LHCN-M2 (cell line): ENCODE results near the gene OR10A3. TPM values are rescaled to one million over a fixed set of nuclear protein-coding genes. Genes with fewer than 3 reads are reported as not detected.

Source experiments
- DNase-seq: peaks from one replicate; pipeline ENCODE4 v3.0.0-alpha.2; 2012; ENCODE audit warnings: low read depth
- total RNA-seq: library from RNA; depleted of rRNA; stranded (reverse); fragments of >200 nt; gene quantifications from 2 replicates; pipeline ENCODE4 v1.2.3, GENCODE V29; 2014

OR10A3 gene
- total RNA-seq, 1 experiment from 2014 or later = not detected

DNA sequence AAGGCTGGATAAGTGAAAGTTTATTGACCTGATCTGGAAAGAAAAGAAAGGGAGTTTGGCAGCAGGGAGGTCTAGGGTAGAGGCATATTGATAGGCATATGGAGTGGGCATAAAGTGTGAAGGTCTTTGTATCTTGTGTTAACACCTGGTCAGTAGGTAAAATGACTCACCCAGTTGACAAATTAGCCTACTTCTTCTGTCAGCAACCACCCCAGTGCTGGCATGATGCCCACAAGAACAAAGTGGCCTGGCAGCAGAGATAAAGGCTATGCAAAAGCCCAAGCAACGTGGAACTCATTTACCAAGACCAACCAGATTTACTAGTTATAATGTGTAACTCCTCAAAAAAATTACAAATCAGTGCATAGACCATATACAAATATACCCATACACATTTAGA lies 4.9 kb downstream of the OR10A3 start:
- DNase-seq = no peak

DNA sequence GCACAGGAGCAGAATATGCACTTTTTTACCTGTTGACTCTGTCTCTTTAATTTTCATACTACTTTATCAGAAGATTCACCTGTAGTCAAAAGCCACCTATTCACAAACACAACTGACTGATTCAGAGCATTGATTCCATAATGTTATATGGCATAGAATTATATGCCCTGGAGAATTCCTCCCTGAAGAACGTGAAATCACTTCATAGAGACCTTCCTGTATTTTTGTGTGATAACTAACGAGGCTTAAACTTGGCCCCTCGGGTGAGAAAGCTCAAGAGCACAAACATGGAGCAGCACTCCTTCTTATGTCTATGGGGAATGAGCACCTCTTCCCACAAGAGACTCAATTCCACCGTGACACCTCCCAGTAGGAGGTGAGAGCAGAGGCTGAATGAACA lies 10.3 kb downstream of the OR10A3 start, which contains the start of gene OR10A6:
Gene OR10A6 (minus strand): TSS at position 101 of the 400 bp plus-strand sequence. CDS start 2,606 bp downstream, outside the sequence.
- DNase-seq = no peak

DNA sequence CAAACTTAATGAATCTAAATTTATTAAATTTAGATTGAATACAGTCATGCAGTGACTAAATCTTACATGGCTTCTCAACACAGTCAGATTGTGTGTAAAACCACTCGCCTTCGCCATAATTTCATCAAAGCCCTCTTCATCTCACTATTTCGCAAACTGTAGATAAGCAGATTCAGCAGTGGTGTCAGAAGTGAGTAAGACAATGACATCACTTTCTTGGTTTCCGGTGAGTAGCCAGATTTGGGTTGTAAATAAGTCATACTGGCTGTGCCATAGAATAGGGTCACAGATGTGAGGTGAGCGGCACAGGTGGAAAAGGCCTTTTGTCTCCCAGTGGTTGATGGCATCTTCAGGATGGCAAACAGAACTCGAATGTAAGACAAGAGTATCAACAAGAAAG lies 13.9 kb downstream of the OR10A3 start:
- no peak for DNase-seq

DNA sequence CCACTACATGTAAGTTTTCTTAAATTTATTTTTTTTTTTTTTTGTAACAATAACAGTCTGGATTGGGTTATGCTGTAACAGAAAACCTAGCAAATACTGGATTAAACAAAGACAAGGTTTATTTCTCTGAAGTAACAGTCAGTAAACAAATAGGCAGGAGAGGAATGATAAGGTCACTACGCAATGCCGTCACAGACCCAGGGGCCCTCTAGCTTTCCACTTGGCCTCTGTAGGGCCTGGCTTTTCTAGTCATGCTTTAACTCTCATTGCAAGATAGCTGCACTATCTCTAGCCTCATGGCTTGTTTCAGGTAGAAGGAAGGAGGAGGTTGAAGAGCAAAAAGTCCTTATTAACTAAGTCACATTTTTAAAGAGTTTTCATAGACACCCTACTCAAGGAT lies 17.0 kb downstream of the OR10A3 start:
- no peak for DNase-seq

DNA sequence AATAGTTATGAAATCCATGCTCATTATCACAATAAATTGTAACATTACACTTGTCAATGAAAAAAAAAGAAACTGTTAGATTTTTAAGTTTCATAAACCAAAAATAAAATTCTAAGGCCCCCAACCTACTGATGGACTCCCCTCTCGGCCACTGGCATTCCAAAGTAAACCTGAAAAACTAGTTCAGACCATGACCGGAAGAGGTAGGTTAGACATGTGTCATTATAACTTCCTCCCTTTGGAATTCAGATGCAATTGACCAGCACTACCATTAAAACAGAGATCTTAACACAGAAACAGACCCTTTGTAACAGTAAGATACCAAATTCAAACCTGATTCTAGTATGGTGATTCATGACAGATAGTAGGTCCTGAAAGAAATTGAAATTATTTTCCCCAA lies 23.4 kb downstream of the OR10A3 start:
- DNase-seq = no peak

DNA sequence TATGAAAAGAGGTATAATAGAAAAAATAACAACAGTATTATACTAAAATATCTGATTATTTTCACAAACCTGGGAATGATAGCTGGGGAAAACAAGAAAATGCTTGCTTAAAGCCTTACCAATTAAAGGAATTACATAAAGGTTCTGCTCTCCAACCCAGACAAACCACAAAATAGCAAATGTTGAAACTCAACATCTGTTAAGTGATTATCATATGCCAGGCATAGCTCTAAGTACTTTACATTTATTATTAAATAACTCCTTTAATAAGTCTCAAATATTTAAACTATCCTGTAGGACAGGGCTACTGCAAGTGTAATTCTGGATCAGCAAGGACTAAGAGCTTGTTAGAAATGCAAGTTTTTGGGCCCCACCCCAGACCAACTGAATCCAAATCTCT lies 30.5 kb downstream of the OR10A3 start:
- DNase-seq = no peak

DNA sequence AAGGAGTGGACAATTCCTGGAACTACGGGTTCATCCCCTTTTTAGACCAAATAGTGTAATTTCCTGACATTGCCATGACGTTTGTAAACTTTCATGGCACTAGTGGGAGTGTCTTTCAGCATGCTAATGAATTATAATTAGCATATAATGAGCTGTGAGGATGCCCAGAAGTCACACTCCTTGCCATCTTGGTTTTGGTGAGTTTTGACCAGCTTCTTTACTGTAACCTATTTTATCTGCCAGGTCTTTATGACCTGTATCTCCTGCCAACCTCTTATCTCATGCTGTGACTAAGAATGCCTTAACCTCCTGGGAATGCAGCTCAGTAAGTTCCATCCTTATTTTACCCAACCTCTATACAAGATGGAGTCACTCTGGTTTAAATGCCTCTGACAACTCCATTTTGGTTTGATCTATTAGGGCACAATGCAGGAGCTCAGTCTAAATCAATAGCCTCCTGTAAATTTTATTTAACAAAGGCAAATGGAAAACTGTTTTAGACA lies 31.2 kb downstream of the OR10A3 start:
- DNase-seq = no peak

DNA sequence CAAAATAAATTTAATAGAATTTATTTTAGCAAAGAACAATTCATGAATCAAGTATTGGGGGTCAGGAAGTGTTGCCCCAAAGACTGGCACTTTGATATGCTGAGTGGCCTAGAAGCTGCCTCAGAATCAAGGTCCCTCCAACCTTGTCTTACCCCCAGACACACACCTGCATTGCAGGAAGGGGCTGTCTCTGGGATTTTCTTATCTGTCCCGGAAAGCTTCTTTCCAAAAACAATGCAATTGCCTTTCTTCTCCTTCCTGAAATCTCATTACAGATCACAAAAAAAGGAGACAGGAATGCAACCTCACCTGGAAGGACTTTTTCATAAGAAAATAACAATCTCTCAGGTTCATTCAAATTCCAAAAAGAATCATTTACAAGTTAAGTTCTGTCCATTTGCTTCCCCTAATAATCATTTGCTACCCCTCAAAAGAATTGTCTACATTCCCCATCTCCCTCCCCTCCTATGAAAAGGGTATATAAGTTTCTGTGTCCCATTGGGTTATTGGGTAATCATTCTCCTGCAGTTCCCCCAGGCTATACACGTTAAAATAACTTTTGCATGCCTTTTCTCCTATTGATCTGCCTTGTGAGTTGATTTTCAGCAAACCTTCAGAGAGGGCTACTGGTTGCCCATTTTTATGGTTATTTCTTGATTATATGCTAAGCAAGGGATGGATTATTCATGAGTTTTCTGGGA lies 31.8 kb downstream of the OR10A3 start:
- DNase-seq = no peak

DNA sequence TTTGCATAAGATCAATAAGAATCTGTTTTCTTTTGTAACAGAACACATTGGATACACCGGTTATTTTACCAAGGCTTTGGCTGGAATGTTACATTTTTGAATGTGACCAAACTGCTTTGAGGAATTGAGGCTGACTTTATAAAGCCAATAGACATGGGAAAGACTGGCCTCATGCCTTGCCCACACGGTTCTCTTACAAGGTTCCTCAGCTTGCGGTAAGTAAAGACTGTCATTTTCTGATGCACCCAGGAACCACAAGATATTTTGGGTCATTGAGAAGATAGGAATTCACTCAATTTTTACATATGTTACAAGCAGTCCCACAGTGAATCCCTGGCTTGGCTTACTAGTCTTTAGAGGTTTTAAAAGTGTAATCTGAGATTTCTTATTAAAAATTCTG lies 34.4 kb downstream of the OR10A3 start:
- no peak for DNase-seq

DNA sequence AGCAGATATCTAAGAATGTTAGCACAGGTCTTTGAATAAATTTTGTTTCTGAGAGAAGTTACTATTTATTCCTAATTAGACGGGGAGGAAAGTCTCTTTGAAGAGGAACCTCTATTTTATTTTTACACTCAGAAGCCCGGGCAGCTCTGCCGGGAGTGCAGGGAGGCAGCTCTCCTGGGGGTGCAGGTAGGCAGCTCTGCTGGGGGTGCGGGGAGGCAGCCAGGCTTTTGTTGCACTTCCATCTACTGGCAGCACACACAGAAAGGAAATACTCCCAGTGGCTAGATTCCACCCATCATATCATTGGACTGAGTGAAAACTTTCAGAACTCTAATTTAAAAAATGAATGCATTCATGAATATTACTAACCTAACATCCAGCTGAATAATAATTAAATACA lies 35.0 kb downstream of the OR10A3 start:
- no peak for DNase-seq

DNA sequence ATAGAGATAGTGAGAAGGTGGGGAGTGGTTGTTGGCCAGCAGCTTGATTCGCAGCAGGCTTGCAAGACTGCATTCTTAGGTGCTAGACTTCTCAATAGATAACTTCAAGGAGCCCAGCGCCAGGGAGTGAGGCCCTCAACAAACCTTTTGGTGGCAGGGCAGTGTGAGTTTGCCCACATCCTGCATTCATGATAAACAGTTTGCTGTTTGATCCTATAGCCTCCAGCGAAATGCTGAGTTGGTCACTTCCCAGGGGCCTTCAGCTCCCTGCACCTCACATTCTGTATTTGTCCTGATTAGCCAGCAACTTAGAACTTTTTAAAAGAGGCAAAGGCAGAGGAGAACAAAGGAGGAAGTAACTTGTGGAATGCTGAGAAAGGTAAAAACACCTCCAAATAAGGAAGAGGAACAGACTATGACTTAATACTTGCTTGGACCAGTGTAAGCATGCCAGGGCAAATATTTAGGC lies 35.5 kb downstream of the OR10A3 start:
- no peak for DNase-seq

DNA sequence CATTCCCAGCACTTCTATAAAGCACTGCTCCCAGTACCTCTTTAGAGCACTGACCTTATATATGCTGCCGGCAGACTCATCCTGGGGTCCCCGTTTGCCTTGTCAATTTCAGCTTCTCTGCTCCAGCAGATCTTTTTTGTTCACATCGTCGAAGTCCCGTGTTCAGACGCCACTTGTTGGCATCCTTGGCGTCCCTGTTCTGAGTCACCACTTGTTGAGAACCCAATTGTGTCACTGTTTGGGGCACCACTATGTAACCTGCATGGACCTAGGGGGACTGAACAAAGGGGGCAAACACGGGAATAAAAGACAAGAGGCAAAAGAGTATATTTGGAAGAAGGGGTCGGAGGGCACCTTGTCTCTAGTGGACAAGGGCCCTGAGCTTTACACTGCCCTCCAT lies 36.0 kb downstream of the OR10A3 start:
- no peak for DNase-seq

DNA sequence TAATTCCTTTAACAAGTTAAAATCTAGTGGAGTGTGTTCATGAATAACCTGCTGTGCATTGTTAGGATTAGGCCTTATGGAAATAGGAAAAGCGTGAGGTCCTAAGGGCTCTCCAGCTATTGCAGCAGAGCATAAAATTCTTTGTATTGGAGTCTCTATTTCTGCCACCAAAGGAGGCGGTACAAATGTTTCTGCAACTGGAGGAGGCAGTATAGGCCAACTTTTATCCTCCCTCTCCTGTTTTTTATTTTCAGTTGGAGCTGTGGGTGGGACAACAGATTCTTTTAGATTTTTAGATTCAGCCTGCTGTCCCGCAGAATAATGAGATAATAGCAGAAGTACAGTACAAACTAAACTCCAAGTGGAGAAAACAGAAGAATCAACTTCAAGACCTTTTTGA lies 36.6 kb downstream of the OR10A3 start:
- peak; percentile 65 for DNase-seq

DNA sequence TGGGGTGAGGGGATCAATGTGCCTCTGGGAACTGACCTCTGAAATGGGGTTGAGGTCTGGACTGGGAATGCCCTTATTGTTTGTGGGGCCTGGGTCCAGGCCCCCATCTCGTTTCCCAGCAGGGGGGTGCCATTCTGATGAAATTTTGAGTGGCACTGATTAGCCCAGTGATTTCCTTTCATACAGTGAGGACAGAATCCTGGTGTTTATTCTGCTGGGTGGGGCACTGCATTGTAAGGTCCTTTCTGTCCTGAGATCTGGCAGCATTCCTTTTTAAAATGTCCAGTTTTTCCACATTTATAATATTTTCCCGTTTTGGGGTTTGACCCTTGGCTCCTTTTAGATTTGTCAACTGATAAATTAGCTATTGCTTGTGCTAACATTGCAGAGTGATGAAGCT lies 37.6 kb downstream of the OR10A3 start:
- no peak for DNase-seq

DNA sequence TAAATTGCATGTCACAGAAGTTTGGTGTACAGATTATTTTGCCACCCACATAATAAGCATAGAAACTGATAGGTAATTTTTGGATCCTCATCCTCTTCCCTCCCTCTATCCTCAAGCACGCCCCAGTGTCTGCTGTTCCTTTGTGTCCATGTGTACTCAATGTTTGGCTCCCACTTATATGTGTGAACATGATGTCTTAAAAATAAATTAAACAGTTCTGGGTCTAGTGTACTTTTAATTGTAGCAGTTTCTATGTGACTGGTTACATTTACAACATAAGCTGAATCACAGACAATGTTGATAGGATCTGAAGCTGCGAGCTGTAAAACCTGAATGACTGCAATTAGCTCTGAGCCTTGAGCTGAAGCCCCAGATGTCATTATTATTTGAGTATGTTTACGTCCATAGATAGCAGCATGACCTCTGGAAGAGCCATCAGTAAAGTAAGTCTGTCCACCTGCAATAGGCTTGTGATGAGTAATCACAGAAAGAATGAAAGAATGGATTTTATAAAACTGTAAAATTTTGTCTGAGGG lies 40.1 kb downstream of the OR10A3 start:
- DNase-seq = no peak

DNA sequence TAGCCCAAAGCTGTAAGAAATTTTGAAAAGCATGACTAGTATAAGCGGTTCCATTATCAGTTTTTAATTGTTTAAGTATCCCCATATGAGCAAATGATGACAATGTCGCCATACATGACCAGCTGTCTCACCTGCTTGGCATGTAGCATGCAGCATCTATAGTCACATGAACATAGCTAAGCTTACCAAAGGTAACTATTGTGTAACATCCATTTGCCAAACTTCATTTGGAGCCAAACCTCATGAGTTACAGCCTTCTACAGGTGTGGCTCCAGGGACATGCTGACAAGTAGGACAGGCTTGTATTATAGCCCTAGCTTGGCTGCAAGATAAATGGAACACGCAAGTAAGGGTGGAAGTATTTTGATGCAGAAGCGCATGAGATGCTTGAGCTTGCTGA lies 40.8 kb downstream of the OR10A3 start:
- no peak for DNase-seq

DNA sequence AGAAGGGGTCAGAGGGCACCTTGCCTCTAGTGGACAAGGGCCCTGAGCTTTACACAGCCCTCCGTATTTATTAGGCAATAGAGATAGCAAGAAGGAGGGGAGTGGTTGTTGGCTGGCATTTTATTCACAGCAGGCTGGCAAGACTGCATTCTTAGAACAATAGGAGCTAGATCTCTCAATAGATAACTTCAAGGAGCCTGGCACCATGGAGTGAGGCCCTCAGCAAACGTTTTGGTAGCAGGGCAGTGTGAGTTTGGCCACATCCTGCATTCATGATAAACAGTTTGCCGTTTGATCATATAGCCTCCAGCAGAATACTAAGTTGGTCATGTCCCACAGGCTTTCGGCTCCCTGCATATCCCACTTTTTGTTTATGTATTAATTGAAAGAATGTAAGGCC lies 42.1 kb downstream of the OR10A3 start:
- DNase-seq = no peak

DNA sequence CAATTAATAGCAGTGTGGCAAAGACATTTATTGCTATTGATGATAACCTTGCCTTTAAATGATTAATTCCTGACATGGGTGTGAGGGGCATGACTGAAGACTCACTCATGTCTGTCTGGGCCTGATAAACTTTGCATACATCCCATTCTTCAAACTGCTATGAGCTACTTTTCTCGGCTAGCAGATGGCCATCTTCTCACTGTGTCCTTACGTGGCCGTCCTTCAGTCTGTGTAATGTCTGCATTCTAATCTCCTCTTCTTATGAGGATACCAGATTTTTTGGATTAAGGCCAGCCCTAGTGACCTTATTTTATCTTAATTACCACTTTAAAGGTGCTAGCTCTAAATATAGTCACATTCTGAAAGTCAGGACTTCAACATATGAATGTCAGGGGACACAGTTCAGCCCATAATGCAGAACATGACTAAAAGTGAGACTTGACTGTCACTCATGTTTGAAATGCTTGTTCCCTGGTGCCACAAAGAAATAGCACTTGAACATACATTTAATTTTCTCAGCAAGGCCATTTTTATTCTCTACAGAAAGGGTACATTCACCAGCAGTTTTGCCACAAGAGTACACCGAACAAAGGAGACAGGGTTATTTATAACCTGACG lies 42.7 kb downstream of the OR10A3 start:
- DNase-seq = no peak

DNA sequence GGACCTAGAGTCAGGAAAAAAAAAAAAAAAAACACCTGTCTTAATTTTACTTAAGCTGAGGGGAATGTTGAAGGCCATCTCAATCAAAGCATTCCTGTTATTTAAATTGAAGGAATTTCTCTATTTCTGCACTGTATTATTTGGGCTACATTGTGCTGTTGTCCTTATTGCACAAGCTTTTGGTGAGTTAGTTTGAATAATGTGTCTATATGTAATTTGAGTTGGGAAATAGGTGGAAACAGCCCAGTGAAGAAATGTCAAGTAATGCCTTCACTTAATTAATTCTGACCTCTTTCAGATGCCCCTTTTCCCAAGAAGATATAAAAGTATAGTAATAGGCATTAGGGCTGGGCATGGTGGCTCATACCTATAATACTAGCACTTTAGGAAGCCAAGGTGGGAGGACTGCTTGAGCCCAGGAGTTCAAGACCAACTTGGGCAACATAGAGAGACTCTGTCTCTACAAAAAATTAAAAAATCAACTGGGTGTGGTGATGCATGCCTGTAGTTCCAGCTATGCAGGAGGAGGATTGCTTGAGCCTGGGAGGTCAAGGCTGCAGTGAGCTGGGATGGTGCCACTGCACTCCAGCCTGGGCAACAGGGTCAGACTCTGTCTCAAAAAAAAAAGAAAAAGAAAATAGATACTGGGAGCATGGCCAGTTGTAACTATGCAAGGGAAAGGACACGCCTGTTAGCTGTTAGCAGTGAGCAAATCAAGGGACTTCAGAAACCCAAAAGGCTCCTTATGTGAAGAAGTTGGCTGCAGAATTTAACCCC lies 45.3 kb downstream of the OR10A3 start:
- DNase-seq = no peak

DNA sequence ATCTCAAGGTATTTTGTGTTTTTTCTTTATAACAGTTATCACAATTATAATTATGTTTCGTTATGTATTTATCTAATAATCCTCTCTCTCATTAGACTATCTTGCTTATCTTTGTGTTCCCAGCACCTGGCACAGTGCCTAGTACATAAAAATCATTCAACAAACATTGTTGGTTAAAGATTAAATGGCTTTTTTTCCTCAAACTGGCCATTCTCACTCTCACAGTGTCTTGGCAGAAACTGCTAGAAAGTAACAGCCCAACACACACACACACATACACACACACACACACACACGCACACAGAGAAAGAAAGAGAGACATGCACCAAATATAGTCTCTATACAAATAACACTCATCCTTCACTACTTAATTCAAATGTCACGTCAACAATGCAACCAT lies 47.3 kb downstream of the OR10A3 start:
- no peak for DNase-seq

DNA sequence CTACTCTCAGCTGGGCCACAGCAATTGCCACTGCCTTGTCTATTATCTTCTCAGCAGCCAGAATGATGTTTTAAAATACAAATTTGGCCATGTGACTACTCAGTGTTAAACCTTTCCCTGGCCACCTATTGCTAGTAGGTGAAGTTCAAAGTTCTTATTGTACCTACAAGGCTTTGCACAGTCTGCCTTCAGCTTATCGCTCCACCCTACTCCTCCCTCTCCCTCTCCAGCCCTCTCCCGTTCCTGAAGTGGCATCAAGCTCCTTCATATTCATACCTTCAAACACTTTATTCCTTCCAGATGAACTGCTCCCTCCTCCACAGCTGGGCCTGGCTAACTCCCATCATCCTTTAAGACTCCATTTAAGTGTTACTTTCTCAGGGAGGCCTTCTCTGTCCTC lies 47.7 kb downstream of the OR10A3 start:
- no peak for DNase-seq

DNA sequence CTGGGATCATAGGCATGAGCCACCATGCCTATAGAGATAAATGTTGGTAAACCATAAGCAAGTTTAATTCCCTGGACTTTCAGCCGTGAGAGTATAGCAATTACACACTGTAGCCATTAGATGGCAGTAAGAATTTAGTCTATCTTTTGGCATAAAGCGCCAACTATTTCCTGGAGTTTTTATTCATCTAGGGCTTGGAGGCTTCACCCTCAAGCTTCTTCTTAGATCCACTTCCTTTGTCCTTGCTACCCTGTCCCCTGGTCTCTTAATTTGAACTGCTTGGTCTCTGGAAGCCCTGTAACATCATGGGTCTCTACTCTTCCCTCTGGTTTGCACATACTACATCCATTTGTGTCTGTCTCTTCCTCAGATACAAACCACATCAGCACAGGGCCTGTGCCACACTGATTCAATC lies 48.7 kb downstream of the OR10A3 start:
- DNase-seq = peak; percentile 72
